ENCODE measurements around the gene RPS6KC1. TPM values are rescaled to one million over a fixed set of nuclear protein-coding genes. Genes with fewer than 3 reads are reported as not detected.

The RPS6KC1 gene
- total and polyA plus RNA-seq, 9 of the 15 experiments (the other 6 are each of a cell fraction or from before 2014, with no cell fraction given): 4.3 to 34.6 (median 20.9) TPM

DNA sequence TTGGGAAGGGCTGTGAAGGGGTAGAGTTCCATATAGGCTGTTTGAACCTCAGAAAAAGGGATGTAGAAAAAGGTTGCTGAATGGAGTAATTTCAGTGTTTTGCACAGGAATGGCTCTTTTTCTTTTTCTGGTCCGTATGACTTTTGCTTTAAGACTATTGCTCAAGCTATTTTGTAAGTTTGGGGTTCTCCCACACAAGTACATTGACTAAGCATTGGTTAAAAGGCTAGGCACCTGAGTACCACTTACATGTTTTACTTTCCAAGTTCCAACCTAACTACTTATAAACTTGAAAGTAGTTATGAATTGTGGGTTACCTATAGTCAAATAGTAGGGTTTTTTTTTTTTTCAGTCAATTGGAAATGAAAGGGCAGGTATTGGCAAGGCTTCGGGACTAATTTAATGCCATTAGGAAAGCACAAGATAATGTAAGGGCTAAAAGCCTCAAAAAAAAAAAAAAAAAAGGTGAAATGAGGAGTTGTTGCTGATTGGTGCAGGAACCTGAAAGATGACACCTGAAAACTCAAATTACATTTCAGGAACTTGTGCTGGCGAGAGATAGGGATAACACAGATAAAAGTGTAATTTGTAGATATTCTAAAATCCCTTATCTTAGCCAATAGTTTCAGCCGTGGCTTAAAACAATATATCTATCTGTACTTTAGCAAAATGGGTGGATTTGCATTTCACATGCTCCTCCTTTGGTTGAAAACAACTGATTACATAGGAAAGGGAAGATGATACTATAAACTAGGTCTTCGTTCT, 209.5 kb downstream of the RPS6KC1 start (continued):
- peak; percentile 27; the same call in 1 of the 2 replicates for TF ChIP-seq JUND (IDR thresholded peaks at IDR 0.05; ENCODE audit: borderline replicate concordance, low read depth, low read length)
- TF ChIP-seq JUND (tag; IDR thresholded peaks at IDR 0.05; ENCODE audit: borderline replicate concordance, low read depth, low read length): no peak
- TF ChIP-seq, protein P1, sequence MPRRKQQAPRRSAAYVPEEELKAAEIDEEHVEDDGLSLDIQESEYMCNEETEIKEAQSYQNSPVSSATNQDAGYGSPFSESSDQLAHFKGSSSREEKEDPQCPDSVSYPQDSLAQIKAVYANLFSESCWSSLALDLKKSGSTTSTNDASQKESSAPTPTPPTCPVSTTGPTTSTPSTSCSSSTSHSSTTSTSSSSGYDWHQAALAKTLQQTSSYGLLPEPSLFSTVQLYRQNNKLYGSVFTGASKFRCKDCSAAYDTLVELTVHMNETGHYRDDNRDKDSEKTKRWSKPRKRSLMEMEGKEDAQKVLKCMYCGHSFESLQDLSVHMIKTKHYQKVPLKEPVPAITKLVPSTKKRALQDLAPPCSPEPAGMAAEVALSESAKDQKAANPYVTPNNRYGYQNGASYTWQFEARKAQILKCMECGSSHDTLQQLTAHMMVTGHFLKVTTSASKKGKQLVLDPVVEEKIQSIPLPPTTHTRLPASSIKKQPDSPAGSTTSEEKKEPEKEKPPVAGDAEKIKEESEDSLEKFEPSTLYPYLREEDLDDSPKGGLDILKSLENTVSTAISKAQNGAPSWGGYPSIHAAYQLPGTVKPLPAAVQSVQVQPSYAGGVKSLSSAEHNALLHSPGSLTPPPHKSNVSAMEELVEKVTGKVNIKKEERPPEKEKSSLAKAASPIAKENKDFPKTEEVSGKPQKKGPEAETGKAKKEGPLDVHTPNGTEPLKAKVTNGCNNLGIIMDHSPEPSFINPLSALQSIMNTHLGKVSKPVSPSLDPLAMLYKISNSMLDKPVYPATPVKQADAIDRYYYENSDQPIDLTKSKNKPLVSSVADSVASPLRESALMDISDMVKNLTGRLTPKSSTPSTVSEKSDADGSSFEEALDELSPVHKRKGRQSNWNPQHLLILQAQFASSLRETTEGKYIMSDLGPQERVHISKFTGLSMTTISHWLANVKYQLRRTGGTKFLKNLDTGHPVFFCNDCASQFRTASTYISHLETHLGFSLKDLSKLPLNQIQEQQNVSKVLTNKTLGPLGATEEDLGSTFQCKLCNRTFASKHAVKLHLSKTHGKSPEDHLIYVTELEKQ (CRISPR knock-in tag; IDR thresholded peaks at IDR 0.05): no peak
- peak in 1 of 2 experiments; percentile 73; a peak in 2 of 4 replicates for TF ChIP-seq RCOR1 (IDR thresholded peaks at IDR 0.05; ENCODE audit: borderline replicate concordance in 1 of 2, low read depth in 2 of 2, low read length in 2 of 2)
- TF ChIP-seq KHSRP (IDR thresholded peaks at IDR 0.05): no peak
- peak; percentile 53; the same call in 1 of the 2 replicates for TF ChIP-seq CXXC5 (CRISPR knock-in tag; IDR thresholded peaks at IDR 0.05)
- TF ChIP-seq NCOA1 (IDR thresholded peaks at IDR 0.05; ENCODE audit: low read depth): no peak
- peak; percentile 53 for TF ChIP-seq CEBPB (tag; IDR thresholded peaks at IDR 0.05)
- TF ChIP-seq ELF1 (tag; IDR thresholded peaks at IDR 0.05): 0 out of 2 replicates have a peak, but pooled peaks have one; percentile 38
- TF ChIP-seq, protein P2, sequence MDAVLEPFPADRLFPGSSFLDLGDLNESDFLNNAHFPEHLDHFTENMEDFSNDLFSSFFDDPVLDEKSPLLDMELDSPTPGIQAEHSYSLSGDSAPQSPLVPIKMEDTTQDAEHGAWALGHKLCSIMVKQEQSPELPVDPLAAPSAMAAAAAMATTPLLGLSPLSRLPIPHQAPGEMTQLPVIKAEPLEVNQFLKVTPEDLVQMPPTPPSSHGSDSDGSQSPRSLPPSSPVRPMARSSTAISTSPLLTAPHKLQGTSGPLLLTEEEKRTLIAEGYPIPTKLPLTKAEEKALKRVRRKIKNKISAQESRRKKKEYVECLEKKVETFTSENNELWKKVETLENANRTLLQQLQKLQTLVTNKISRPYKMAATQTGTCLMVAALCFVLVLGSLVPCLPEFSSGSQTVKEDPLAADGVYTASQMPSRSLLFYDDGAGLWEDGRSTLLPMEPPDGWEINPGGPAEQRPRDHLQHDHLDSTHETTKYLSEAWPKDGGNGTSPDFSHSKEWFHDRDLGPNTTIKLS (IDR thresholded peaks at IDR 0.05; ENCODE audit: borderline replicate concordance, low read depth): no peak
- 0 out of 2 replicates have a peak, but pooled peaks have one; percentile 35 for TF ChIP-seq L3MBTL2 (IDR thresholded peaks at IDR 0.05)
- no peak for TF ChIP-seq CC2D1A (IDR thresholded peaks at IDR 0.05)
- TF ChIP-seq ESRRA (IDR thresholded peaks at IDR 0.05; ENCODE audit: borderline replicate concordance, low read depth): no peak
- no peak for TF ChIP-seq ZNF184 (CRISPR knock-in tag; IDR thresholded peaks at IDR 0.05)
- no peak for TF ChIP-seq POLR3G (IDR thresholded peaks at IDR 0.05; ENCODE audit: extremely low read depth, insufficient read length, insufficient replicate concordance)
- TF ChIP-seq MEF2A (IDR thresholded peaks at IDR 0.05; ENCODE audit: control insufficient read depth, low read depth, low read length): no peak
- no peak for TF ChIP-seq TFAM (CRISPR knock-in tag; conservative IDR thresholded peaks at IDR 0.05)
- TF ChIP-seq SP2 (IDR thresholded peaks at IDR 0.05; ENCODE audit: extremely low read depth, low read depth, low read length, poor library complexity, severe bottlenecking): no peak
- TF ChIP-seq NBN (IDR thresholded peaks at IDR 0.05; ENCODE audit: low read depth): peak; percentile 54; the same call in 1 of the 2 replicates
- no peak for TF ChIP-seq ZNF551 (CRISPR knock-in tag; IDR thresholded peaks at IDR 0.05)
- no peak for TF ChIP-seq ZNF253 (CRISPR knock-in tag; conservative IDR thresholded peaks at IDR 0.05)
- no peak for TF ChIP-seq ZBED1 (IDR thresholded peaks at IDR 0.05)

Data from K562 (cell line).